Measurements from ENCODE around the gene OSCP1.

Gene OSCP1

GRCh38 chr1:36475341-36475740, 25.1 kb upstream of the OSCP1 start:
- DNase-seq (ENCODE audit: low read depth) = no peak

- no peak for DNase-seq (ENCODE audit: low read depth)
Measured at GRCh38 chr1:36472656-36473055, 22.4 kb upstream of the OSCP1 start.

GRCh38 chr1:36471830-36472641, 21.8 kb upstream of the OSCP1 start:
- DNase-seq (ENCODE audit: low read depth) = no peak

- no peak for DNase-seq (ENCODE audit: low read depth)
Measured at GRCh38 chr1:36469163-36469562, 18.9 kb upstream of the OSCP1 start.

GRCh38 chr1:36467700-36468455, 17.6 kb upstream of the OSCP1 start:
- DNase-seq (ENCODE audit: low read depth) = no peak

GRCh38 chr1:36467027-36467410, 16.8 kb upstream of the OSCP1 start:
- DNase-seq (ENCODE audit: low read depth) = no peak

- DNase-seq (ENCODE audit: low read depth) = no peak
Measured at GRCh38 chr1:36466370-36467026, 16.2 kb upstream of the OSCP1 start.

GRCh38 chr1:36465731-36466369, 15.6 kb upstream of the OSCP1 start:
- no peak for DNase-seq (ENCODE audit: low read depth)

GRCh38 chr1:36464605-36465393, 14.5 kb upstream of the OSCP1 start:
- no peak for DNase-seq (ENCODE audit: low read depth)

- peak; percentile 77 for DNase-seq (ENCODE audit: low read depth)
Measured at GRCh38 chr1:36463803-36464604, 13.8 kb upstream of the OSCP1 start, which contains the start of gene MRPS15. MRPS15 (minus strand) TSS chr1:36464384; CDS start chr1:36464275, 109 bp downstream.

GRCh38 chr1:36463463-36463802, 13.2 kb upstream of the OSCP1 start:
- no peak for DNase-seq (ENCODE audit: low read depth)

- no peak for DNase-seq (ENCODE audit: low read depth)
Measured at GRCh38 chr1:36458910-36459309, 8.7 kb upstream of the OSCP1 start.

GRCh38 chr1:36457691-36458090, 7.4 kb upstream of the OSCP1 start:
- DNase-seq (ENCODE audit: low read depth) = no peak

GRCh38 chr1:36456391-36456928, 6.2 kb upstream of the OSCP1 start:
- DNase-seq (ENCODE audit: low read depth) = no peak

GRCh38 chr1:36455386-36455785, 5.1 kb upstream of the OSCP1 start:
- no peak for DNase-seq (ENCODE audit: low read depth)

- DNase-seq (ENCODE audit: low read depth) = no peak
Measured at GRCh38 chr1:36453600-36454388, 3.5 kb upstream of the OSCP1 start.

- no peak for DNase-seq (ENCODE audit: low read depth)
Measured at GRCh38 chr1:36453051-36453450, 2.8 kb upstream of the OSCP1 start.

GRCh38 chr1:36450919-36451305, 661 bp upstream of the OSCP1 start:
- DNase-seq (ENCODE audit: low read depth) = no peak

- no peak for DNase-seq (ENCODE audit: low read depth)
Measured at GRCh38 chr1:36448530-36449056, 1.7 kb downstream of the OSCP1 start.

Measured in HS-5 (cell line).